Transverse colon (tissue), 4 donors: ENCODE measurements around the gene SERPINB5. TPM values are rescaled to one million over a fixed set of nuclear protein-coding genes. Genes with fewer than 3 reads are reported as not detected.

Source experiments
- DNase-seq: peaks from one replicate; pipeline ENCODE4 v3.0.0-alpha.2; 2019
- H3K27ac ChIP-seq, 4 donors: fragments of 200-600 bp; sonication (generic); 2 replicates each; pipeline ENCODE4 v1.5.1; 2016 to 2018; ENCODE audit warnings: inconsistent platforms in 4 of 4
- H3K27me3 ChIP-seq: fragments of 200-600 bp; sonication (generic); 2 replicates; pipeline ENCODE4 v1.5.1; 2017; ENCODE audit warnings: inconsistent platforms
- H3K36me3 ChIP-seq, 4 donors: fragments of 200-600 bp; sonication (generic); 2 replicates each; pipeline ENCODE4 v1.5.1; 2017 to 2019; ENCODE audit warnings: inconsistent platforms in 4 of 4
- H3K4me1 ChIP-seq, 4 donors: fragments of 200-600 bp; sonication (generic); 2 replicates each; pipeline ENCODE4 v1.5.1; 2017 to 2020; ENCODE audit warnings: inconsistent platforms in 4 of 4
- H3K4me3 ChIP-seq, 4 donors: fragments of 200-600 bp; sonication (generic); 1 replicate in 1 of 4; 2 replicates in 3 of 4; pipeline versions ENCODE4 v1.5.1 to v1.6.1; 2017 to 2019; ENCODE audit warnings: inconsistent platforms in 4 of 4
- H3K9me3 ChIP-seq, 2 donors: fragments of 200-600 bp; sonication (generic); 2 replicates each; pipeline ENCODE4 v1.5.1; 2017 to 2019; ENCODE audit warnings: inconsistent platforms in 2 of 2
- CTCF ChIP-seq, 5 experiments: fragments of 200-600 bp in 3 of 5; fragments of 450-650 bp in 2 of 5; sonication (generic) in 3 of 5; IDR thresholded peaks; 1 replicate in 2 of 5; 2 replicates in 3 of 5; pipeline ENCODE4 v1.5.1; 2016 to 2017; ENCODE audit warnings: antibody characterized with exemption in 5 of 5, inconsistent platforms in 3 of 5, mild to moderate bottlenecking in 2 of 5, moderate library complexity in 1 of 5
- EP300 ChIP-seq: sonication (generic); formaldehyde crosslinking; IDR thresholded peaks from one replicate; pipeline ENCODE4 v1.6.1; 2017; ENCODE audit warnings: antibody characterized with exemption, low read depth
- POLR2A ChIP-seq: fragments of 450-650 bp; IDR thresholded peaks from one replicate; pipeline ENCODE4 v1.6.1; 2016; ENCODE audit warnings: antibody characterized with exemption, mild to moderate bottlenecking, moderate library complexity
- POLR2AphosphoS5 ChIP-seq, 3 donors: sonication (generic); formaldehyde crosslinking; IDR thresholded peaks; one replicate each; pipeline ENCODE4 v1.6.1; 2016; ENCODE audit warnings: antibody characterized with exemption in 3 of 3
- WGBS, 2 donors: methylation state at CpG; one replicate each; pipeline ENCODE4 v1.1.5; 2018; ENCODE audit warnings: low coverage in 1 of 2; 5-methylcytosine and 5-hydroxymethylcytosine counted together
- in situ Hi-C, 4 donors: fragments of 200-750 bp; cut with MboI; loops; one replicate each; pipeline versions ENCODE4 v1.15.0 to v1.15.1; 2017; ENCODE audit warnings: low sequenced_read_pairs in 3 of 4, low pct_ligation_motif_present in 1 of 4, low pct_unique_long_range_greater_than_20kb in 1 of 4
- intact Hi-C: fragments of 100-400 bp; cut with DNase I; formaldehyde crosslinking; loops from one replicate; pipeline ENCODE4 v1.15.1; 2023; ENCODE audit warnings: low total_unique reads
- total RNA-seq, 4 donors: library from RNA; depleted of rRNA; stranded (reverse); fragments of >200 nt; gene quantifications; one replicate each; pipeline ENCODE4 v1.1.0, GENCODE V29; 2016

SERPINB5 gene
- total RNA-seq, 4 donors from 2014 or later, result 0.79 to 3.6 (median 1.2) TPM

DNA sequence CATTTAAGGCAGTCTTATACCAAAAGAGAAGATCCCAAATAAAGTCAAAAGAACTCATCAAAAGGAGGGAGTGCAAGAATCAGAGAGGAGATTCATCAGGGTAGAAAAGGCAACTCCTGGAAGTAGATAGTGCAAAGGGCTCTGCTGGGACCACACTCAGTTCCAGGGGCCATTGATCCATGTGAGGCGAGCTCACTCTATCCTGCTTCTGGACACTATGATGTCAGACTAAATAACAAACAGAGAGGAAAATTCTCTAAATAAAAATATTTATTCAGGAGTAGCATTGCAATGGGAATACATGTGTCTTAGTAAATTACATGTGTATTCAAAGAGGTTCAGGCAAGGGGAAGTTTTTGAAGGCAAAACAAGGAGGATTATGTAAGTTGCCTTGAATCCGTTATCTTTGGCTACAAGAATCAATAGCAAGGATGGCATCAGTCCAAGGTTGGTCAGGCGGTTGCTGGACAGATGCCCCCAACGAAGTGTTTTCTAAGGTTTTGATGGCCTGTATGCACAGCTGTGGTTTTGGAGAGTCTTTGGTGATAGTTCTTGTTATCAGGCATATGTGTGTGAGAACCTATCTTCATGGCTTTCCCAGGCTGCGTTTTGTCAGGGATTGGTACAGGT is 52.2 kb downstream of the SERPINB5 start:
- DNase-seq, result no peak
- H3K4me3 ChIP-seq, result no peak overlapping the region
- in situ Hi-C loops, result loop anchor here in 1 of 4 donors (10.0 kb wide), 2 partner anchors 46 to 316 kb away; no protein-coding TSS in a partner anchor
- intact Hi-C loops, result no loop called here
- no peaks in the 10 kb centered on the region for H3K9me3 ChIP-seq
- no peak overlapping the region for H3K27ac ChIP-seq
- TF ChIP-seq EP300 (no peak), POLR2A (no peak), CTCF (IDR thresholded peaks at IDR 0.05) (no peak), POLR2AphosphoS5 (IDR thresholded peaks at IDR 0.05) (no peak)
- 64 to 73% methylated on average over 3 to 5 of the region's 5 CpGs for WGBS, 2 donors
- no peaks in the 10 kb centered on the region for H3K36me3 ChIP-seq
- H3K4me1 ChIP-seq, result no peaks in the 10 kb centered on the region
- H3K27me3 ChIP-seq, result no peaks in the 10 kb centered on the region

DNA sequence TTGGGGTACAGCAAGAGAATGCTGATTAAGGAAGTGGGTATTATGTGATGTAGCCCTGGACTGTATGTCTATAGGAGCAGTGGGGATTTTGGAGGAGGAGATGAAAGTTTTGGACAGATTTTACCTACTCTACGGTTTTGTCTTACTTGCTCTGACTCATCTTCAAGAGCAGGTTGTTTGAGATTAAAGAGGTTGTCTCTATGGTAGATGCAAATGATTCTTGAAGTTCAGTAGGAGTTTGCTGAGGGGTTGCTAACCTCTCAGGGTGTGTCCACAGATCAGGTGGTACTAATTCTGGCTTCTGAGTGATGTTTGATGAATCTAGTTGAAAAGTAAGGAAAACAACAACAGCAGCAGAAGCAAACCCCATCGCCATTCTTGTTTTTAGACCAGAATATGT is 55.7 kb downstream of the SERPINB5 start:
- DNase-seq, result no peak
- H3K9me3 ChIP-seq, result no peaks in the 10 kb centered on the region
- no peak for TF ChIP-seq CTCF (IDR thresholded peaks at IDR 0.05)
- no peak overlapping the region for H3K4me3 ChIP-seq
- in situ Hi-C loops (no loop called here), intact Hi-C loops (no loop called here)
- H3K4me1 ChIP-seq, result no peaks in the 10 kb centered on the region
- H3K27me3 ChIP-seq, result no peaks in the 10 kb centered on the region
- 85 to 91% methylated on average over 1 to 2 of the region's 2 CpGs for WGBS, 2 donors
- H3K27ac ChIP-seq, result no peak overlapping the region
- H3K36me3 ChIP-seq, result no peaks in the 10 kb centered on the region

GRCh38 chr18:63534615-63535014 is 57.9 kb downstream of the SERPINB5 start:
- no peak for DNase-seq
- Histone ChIP-seq H3K4me1 (no peaks in the 10 kb centered on the region), H3K27me3 (no peaks in the 10 kb centered on the region), H3K27ac (no peak overlapping the region), H3K36me3 (no peaks in the 10 kb centered on the region), H3K9me3 (no peaks in the 10 kb centered on the region), H3K4me3 (no peak overlapping the region)
- in situ Hi-C loops (no loop called here), intact Hi-C loops (no loop called here)
- WGBS, 2 donors, result 22 to 23% methylated on average over 4 of the region's 4 CpGs
- TF ChIP-seq EP300 (no peak), POLR2AphosphoS5 (IDR thresholded peaks at IDR 0.05) (no peak), CTCF (IDR thresholded peaks at IDR 0.05) (no peak), POLR2A (no peak)

DNA sequence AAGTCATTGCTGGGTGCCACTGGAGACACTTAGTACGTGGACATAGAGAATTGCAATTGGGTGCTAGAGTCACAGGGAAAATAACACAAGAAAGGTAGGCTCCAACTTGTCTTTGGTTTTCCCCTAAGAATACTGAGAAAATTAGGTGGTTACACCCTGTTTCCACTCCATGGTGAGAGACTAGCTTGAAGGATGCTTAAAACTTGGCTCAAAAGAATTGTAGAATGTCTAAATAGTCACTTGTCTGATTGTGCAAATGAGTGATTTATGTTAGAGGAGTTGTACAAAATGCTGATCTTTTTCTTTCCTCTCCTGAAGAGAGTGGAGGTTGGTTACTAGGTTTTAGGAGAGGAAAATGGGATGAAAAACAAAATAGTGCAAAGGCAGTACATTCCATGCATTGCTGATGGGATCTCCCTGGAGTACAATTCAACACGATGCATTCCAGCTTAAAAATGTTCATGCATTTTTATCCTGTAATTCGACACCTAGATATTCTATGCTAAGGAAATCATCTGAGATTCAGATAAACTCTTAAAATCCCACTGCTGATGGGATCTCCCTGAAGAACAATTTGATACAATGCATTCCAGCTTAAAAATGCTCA is 63.2 kb downstream of the SERPINB5 start:
- H3K27ac ChIP-seq, result no peak overlapping the region
- WGBS, 2 donors, result 58 to 67% methylated on average over 3 of the region's 3 CpGs
- TF ChIP-seq POLR2AphosphoS5 (IDR thresholded peaks at IDR 0.05), result no peak
- TF ChIP-seq EP300, result no peak
- H3K36me3 ChIP-seq, result no peaks in the 10 kb centered on the region
- H3K4me1 ChIP-seq, result no peaks in the 10 kb centered on the region
- in situ Hi-C loops, result no loop called here
- H3K27me3 ChIP-seq, result no peaks in the 10 kb centered on the region
- no peak for DNase-seq
- intact Hi-C loops, result no loop called here
- no peak overlapping the region for H3K4me3 ChIP-seq
- H3K9me3 ChIP-seq, result no peaks in the 10 kb centered on the region

DNA sequence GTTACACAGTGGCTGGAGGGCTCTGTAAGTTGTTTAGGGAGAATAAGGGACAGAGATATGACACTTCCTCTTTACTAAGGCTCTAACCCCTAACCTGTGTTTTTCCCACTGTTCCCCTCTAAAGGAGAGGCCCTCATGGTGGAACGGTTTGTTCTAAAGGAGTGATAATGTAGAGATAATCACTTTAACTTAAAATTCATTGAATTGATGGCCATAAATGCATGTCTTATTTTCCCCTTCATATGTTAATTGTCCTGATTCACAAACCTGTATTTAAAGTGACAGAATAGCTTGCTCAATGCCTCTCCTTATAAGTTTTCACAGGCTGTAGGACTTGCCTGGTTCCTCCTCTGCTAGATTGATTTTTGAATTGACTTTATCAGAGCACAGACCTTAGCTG is 65.3 kb downstream of the SERPINB5 start, which contains the start of gene SERPINB12:
Gene SERPINB12 (plus strand): TSS at position 301 of the 400 bp plus-strand sequence. CDS start 13,791 bp downstream, outside the sequence.
- Histone ChIP-seq H3K36me3 (no peaks in the 10 kb centered on the region), H3K4me1 (no peaks in the 10 kb centered on the region), H3K9me3 (no peaks in the 10 kb centered on the region), H3K4me3 (no peak within 1 kb of the TSS), H3K27ac (no peak within 1 kb of the TSS), H3K27me3 (no peaks in the 10 kb centered on the region)
- no peak for DNase-seq
- TF ChIP-seq POLR2AphosphoS5 (IDR thresholded peaks at IDR 0.05) (no peak), POLR2A (no peak), EP300 (no peak), CTCF (IDR thresholded peaks at IDR 0.05) (no peak)
- WGBS, 2 donors, result 74% methylated on average over 1 of the region's 1 CpG; no CpG with 5 or more reads in 1 of the 2 donors
- intact Hi-C loops (no loop called here), in situ Hi-C loops (no loop called here)
